NCI-H510A treated with DMSO at 0.1 percent for 48 hours (cell line): ENCODE results near the gene RIMS4.

Experiments
- DNase-seq: peaks from one replicate; lab custom pipeline; 2025; lab: John Stamatoyannopoulos, UW

Gene RIMS4

DNA sequence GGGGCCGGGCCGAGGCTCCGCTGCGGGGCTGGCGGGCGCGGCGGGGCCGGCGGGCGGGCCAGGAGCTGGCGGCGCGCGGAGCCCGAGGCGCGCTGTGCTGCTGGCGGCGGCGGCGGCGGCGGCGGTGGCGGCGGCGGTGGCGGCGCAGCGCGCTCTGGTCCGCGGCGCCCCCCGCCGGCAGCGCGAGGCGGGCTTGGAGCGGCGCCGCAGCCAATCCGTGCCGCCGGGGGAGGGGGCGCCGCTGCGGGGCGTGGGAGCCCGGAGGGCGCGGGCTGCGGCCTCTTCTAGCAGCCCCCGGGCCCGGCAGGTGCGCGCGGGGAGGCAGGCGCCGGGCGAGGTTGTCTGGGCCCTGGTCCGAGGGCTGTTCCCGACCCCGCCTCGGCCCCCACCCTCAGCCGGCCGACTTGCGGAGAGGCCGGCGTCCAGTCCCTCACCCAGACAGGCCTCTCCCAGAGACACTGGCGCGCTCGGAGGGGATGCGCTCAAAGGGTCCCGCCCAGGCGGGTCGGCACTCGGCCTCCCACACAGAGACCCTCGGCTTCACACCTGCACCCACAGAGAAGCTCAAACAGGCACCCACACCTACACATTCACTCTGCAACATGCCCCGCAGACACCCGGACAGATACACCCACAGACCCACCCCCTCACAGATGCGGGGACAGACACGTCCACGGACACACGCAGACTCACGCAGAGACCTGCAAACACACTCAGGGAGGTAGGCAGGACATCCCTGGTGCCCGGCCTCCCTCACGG lies at the start of gene RIMS4:
Gene RIMS4, minus strand, starts transcription at position 156 of the 759 bp plus-strand sequence. CDS start 275 bp downstream, outside the sequence.
- DNase-seq = no peak

DNA sequence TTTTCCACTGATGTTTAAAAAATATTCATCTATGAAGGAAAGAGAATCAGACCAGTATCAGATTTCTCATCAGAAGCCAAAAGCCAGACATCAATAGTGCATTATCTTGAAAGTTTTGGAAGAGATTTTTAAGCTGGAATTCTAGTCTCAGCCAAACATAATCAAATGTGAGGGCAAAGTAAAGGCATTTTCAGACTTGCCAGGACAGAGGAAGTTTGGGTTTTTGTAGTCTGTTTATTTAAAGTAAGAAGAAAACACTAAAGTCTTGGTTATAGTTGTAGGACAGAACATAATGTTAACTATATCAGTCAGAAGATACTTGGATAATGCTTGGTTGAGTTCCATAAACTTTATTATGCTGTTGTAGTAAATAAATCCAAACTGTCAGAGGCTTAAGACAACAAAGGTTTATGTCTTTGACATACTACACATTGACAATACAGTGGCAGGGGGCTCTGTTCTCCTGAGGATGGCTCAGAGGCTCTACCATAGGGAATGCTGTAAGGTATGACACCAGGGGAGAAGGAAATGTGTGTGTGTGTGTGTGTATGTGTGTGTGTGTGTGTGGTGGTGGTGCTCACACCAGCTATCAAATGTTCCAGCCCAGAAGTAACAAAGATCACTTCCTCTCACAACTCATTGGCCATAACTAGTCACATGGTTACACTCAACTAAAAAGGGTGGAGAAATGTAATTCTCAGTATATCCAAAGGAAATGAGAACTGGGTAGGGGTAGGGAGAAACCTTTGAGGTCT lies 48.4 kb upstream of the RIMS4 start:
- no peak for DNase-seq

GRCh38 chr20:44856856-44857448 lies 46.6 kb upstream of the RIMS4 start:
- no peak for DNase-seq

DNA sequence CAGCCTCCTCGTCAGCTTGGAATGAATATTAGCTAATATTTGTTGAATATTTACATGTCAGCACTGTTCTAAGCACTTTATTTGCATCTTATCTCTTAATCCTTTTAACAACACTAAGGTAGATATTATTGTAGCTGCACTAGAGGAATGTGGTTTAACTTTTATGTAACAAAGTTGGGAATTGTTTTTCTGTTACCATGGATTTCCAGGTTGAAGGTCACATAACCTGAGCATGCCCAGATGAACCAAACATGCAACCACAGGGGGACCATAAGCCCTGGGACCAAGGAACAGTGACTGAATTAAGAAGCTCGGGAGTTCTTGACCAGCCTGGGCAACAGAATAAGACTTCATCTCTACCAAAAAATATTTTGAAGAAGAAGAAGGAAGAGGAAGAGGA lies 46.1 kb upstream of the RIMS4 start:
- no peak for DNase-seq

GRCh38 chr20:44851545-44851944 lies 41.2 kb upstream of the RIMS4 start:
- DNase-seq = no peak

GRCh38 chr20:44850837-44851236 lies 40.5 kb upstream of the RIMS4 start:
- no peak for DNase-seq

GRCh38 chr20:44850272-44850671 lies 39.9 kb upstream of the RIMS4 start:
- no peak for DNase-seq

- no peak for DNase-seq
These were observed 39.4 kb upstream of the RIMS4 start for GRCh38 chr20:44849703-44850102.

DNA sequence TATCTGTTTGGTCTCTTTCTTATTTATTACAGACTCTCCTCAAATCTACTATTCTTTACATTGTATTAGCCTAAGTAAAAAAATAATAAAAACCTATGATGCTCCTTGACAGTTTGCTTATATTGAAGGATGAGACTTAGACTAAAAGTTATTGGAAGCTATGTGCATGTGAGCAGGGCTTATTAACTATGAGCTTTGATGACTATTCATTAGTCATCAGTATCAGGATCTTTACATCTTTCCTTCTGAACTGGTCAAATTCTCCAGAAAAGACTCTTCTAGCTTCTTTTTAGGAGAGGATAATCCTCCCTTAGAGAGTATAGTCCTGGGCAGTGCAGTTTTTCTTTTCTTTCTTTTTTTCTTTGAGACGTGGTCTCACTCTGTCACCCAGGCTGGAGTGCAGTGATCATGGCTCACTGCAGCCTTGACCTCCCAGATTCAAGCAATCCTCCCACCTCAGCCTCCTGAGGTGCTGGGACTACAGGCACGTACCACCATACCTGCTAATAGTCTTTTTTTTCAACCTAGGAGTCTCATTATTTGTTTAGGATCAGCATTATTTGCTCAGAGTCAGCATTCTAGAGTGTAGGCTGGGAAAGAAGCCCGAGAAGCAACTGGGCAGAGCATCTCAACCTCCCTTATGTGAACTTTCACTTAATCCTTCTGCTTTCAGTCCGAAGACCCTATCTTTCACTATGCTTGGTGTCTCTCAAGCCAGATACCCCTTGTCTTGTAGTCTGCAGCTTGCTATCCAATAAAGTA lies 38.1 kb upstream of the RIMS4 start:
- DNase-seq = no peak

- DNase-seq = no peak
These were observed 33.5 kb upstream of the RIMS4 start for GRCh38 chr20:44843876-44844275.

DNA sequence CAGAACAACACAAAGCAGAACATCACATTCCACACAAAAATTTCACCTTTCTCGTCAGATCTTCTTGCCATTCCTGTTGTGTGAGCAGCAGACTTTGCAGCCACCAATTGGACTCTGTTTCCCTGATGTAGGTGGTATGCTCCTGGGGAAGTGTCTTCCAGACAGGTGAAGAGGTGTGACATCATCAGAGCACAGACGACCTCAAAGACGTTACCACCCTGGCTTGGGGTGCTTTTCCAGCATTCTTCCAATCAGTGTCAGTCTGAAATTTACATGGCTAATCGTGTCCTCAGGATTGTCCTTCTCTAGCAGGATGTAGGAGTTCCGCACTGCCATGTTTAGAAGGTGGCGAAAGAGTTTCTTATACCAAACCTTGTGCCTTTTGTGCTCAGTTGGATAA lies 31.6 kb upstream of the RIMS4 start:
- no peak for DNase-seq

- DNase-seq = no peak
These were observed 30.5 kb upstream of the RIMS4 start for GRCh38 chr20:44840826-44841225.

DNA sequence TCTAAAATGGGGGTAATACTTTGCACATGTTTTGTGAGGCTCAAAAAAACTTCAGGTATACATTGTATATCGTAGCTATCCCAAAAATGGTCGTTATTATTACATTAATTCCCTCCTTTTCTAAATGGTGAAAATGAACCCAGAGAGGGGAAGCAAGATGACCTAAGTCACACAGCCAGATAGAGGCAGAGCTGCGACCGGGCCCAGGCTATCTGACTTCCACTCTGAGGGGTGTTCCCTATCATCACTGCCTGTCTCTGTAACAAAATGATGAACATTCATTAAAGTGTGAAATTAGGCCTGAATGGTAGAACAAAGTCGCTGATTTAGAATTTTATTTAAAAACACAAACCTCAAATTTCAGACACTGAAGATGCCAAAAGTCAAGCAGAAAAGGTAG lies 29.1 kb upstream of the RIMS4 start:
- DNase-seq = no peak

DNA sequence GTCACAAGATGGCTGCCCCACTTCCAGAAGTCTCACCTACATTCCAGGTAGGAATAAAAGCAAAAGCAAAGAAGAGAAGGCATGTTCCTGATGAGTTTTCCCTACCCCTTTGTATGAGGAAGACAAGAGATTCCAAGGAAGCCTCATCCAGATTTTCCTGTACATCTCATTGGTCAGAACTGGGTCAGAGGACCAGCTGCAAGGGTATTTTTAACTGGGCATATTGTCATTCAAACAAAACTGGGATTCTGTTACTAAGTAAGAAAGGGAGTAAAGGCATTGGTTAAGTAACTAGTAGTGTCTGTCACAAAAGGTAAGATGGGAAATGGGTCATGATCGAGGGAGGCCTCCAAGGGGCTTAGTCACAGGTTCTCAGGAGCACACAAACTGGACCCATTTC lies 28.2 kb upstream of the RIMS4 start:
- no peak for DNase-seq

DNA sequence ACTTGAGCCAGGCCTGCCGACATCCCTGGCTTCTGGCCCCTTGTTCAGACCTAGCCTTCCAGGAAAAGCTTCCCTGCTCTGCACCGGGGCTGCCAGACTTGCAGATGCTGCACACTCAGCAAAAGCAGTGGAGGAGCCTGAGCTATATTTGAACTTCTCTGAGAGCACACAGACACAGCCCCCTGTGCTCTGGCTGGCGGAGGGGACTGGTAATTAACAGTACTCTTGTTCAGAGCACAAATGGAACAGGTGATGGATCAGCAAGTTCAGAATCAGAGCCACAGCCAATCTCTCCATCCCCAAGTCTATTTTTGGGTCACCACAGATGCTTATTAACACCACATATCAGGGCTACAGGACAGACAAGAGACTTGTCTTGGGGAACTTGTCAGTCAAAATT lies 27.6 kb upstream of the RIMS4 start:
- no peak for DNase-seq

GRCh38 chr20:44836601-44837120 lies 26.3 kb upstream of the RIMS4 start:
- DNase-seq = no peak

- DNase-seq = no peak
These were observed 25.4 kb upstream of the RIMS4 start for GRCh38 chr20:44835661-44836221.

DNA sequence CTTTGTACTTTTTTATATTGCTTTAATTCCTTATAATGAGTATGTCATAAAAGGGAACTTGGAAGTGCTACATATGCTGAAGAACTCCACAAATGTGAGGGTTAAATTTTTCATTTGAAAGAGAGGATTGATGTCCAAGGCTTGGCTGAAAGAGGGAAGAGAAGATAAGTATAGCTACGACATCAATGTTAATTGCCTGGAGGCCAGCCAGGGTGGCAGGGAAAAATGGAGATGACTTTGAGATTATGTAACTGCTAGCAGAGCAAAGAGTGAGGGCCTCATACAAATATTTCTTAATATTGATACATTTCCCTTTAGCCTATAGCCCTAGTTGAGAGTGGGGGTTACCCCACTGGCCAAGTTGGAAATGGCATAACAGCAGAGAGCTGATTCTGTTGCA lies 24.8 kb upstream of the RIMS4 start:
- no peak for DNase-seq

DNA sequence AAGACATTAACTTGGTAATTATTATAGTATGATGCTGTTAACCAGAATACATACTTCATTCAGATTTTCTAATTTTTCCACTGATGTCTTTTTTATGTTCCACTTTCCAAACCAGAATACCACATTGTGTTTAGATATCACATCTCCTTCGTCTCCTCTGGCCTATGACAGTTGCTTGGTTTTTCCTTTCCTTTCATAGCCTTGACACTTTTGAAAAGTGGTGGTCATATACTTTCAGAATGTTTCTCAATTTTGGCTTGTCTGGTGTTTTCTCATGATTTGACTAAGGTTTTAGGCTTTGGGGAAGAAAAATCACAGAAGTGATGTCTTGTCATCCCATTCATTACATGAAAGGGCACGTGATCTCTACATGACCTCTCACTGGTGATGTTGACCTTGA lies 24.3 kb upstream of the RIMS4 start:
- no peak for DNase-seq

GRCh38 chr20:44833437-44833836 lies 23.1 kb upstream of the RIMS4 start:
- no peak for DNase-seq

DNA sequence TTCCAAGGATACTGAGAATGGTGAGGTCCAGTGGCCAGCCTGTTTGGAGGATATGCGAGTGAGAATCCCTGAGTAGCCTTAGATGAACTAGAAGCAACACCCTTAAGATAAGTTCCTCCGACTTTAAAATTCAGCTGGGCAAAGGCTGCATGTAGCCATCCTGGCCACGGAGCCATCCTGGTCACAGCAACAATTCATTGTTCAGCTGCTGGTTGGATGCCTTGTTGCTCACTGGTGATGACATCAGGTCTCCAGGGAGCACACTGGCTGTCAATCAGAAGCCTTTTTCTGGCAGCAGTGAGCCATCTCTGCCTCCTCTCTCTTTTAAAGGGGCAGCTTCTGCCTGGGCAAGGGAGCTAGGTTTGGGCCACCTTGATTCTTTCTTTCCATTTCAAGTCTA lies 22.4 kb upstream of the RIMS4 start:
- no peak for DNase-seq

DNA sequence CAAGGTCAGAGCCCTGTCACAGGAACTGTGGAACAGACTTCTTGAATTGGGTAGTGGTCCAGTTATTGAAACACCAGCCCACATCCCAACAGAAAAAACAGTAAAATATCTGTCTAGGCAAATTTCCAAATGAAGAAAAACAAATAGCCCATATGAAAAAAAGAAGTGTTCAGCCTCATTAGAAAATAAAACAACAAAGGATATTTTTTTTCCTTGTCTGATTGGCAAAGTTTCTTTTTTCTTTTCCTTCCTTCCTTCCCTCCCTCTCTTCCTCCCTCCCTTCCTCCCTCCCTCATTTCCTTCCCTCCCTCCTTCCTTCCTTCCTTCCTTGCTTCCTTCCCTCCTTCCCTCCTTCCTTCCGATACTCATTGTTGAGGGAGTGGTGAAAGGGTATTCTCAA lies 20.6 kb upstream of the RIMS4 start:
- no peak for DNase-seq
